HFF-Myc (cell line): ENCODE data around the gene PRR16.
A peak's percentile ranks its signal among the peaks of the same experiment; 100 is the strongest.

Experiments
- DNase-seq: peaks from one replicate; pipeline ENCODE4 v3.0.0-alpha.2; 2011; ENCODE audit warnings: low read depth; ENCODE audit errors: extremely low read depth
- H3K4me3 ChIP-seq: replicated peaks from 2 replicates; pipeline ENCODE4 v1.5.1; 2011; ENCODE audit warnings: low read depth, mild to moderate bottlenecking, control low read depth, low read length
- TF ChIP-seq, protein P1 (sequence below): IDR thresholded peaks from 2 replicates; pipeline ENCODE4 v1.5.1; 2012; ENCODE audit warnings: mild to moderate bottlenecking, low read depth, low read length, control low read depth; ENCODE audit errors: missing control alignments

The PRR16 gene

DNA sequence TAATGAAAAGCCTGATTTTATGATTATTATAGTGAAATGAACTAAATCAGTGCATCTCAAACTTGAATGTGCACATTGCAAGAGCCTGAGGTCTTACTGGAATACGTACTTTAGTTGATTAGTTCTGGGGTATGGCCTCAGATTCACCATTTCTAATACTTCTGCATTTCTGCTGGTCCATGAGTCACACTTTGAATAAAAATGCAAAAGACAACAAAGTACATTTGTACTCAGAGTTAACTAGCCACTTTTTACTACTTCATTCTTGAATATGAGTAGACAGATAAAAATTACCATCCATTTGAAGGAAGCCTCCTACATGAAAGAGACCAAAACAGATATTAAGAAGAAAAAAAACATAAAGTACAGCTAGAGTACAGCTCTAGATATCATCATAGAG is 27.1 kb upstream of the PRR16 start:
- no peak for DNase-seq
- no peak overlapping the region for H3K4me3 ChIP-seq
- TF ChIP-seq, protein P1, sequence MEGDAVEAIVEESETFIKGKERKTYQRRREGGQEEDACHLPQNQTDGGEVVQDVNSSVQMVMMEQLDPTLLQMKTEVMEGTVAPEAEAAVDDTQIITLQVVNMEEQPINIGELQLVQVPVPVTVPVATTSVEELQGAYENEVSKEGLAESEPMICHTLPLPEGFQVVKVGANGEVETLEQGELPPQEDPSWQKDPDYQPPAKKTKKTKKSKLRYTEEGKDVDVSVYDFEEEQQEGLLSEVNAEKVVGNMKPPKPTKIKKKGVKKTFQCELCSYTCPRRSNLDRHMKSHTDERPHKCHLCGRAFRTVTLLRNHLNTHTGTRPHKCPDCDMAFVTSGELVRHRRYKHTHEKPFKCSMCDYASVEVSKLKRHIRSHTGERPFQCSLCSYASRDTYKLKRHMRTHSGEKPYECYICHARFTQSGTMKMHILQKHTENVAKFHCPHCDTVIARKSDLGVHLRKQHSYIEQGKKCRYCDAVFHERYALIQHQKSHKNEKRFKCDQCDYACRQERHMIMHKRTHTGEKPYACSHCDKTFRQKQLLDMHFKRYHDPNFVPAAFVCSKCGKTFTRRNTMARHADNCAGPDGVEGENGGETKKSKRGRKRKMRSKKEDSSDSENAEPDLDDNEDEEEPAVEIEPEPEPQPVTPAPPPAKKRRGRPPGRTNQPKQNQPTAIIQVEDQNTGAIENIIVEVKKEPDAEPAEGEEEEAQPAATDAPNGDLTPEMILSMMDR = no peak

DNA sequence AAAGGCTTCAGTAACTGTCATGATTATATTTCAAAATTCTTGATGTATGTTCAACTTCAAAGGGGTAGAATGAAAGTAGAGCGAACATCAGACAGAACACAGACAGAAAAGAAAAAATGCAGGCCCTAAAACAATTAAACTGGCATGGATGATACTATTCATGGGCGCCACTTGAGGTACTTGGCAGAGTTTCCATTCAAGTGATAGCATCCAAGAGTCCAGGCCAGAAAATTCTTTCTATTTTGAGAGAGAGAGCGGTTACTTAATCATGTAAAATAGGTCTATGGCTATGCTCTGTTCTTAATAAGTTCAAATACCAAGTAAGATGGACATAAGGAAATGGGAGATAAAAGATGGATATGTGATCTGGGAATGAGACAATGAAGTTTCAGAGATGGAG is 21.4 kb upstream of the PRR16 start:
- DNase-seq = no peak
- TF ChIP-seq, protein P1 = no peak
- H3K4me3 ChIP-seq = no peak overlapping the region

DNA sequence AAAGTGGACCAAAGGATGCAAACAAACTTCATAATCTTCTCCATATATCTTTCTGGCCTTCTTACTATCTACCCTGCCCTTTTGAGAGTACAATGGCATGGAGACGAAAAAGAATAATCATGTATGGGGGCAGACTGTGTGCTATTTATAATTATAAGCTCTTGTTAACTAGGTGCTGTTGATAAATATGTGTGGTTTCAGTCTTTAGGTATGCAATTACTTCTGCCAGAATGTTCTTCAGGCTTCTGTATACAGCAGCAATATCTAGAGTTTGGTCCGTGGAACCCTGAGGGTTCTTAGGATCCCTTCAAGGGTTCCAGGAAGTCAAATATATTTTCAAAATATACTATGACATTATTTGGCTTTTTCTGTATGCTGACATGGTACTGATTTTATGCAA is 20.5 kb upstream of the PRR16 start:
- no peak overlapping the region for H3K4me3 ChIP-seq
- TF ChIP-seq, protein P1 = no peak
- DNase-seq = no peak

DNA sequence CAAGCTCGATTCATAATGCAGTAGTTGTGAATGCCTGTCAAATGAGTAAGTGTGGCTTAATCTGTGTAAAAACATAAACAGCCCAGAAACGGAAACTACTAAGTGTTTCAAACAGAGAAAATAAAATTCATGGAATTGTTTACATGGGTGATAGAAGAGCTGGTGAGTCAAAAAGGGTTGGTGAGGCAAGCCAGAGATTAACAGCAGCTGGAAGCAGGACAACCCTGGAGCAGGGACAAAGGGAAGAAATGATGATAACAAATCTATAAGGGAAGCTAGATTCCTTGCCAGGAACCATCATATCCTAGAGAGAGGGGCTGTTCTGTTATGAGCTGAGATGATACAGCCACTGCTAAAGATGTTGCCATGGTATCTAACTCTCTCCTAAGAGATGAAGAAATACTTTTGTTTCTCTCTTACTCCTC is 18.0 kb upstream of the PRR16 start:
- DNase-seq = peak; percentile 65
- H3K4me3 ChIP-seq = no peak overlapping the region
- TF ChIP-seq, protein P1 = no peak

DNA sequence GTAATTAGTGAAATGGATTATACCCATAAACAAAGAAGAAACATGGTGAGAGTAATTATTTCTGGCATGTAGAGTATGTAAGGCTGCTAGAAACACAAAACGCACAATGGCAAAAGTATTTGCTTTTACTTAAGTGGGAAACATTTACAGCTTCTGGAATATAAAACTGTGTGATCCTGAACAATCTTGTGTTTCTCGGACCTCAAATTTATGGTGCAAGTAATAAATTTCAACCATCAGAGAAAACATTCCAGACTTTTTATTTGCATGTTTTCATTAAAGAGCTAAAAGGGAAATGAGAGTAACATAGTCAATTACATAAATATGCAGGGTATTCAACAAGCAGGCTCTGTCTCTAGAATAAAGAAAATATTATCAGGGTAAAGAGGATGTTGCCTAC is 17.2 kb upstream of the PRR16 start:
- TF ChIP-seq, protein P1 = no peak
- no peak overlapping the region for H3K4me3 ChIP-seq
- DNase-seq = no peak

DNA sequence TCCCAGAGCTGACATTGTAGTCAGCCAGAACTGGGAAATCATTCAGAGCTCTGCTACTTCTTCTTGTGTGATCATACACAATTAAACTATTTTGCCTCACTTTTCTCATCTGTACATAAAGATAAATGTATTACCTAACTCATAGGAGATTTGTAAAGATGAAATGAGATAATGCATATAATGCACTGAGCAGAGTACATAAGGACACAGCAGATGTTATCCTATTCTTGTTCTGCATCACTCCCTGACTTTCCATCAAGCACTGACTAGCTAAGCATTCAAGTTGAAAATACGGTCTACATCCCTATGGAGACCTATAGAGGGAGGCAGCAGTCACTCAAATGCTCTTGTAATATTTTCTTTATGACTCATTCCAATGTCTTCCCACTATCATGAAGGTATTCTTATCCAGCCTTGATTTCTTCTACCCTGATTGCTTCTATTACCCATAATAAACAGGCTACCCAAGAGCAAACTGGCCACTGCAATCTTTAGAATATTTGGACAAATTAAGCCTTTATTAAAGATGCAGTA is 16.3 kb upstream of the PRR16 start:
- DNase-seq = no peak
- H3K4me3 ChIP-seq = no peak overlapping the region
- TF ChIP-seq, protein P1 = no peak

DNA sequence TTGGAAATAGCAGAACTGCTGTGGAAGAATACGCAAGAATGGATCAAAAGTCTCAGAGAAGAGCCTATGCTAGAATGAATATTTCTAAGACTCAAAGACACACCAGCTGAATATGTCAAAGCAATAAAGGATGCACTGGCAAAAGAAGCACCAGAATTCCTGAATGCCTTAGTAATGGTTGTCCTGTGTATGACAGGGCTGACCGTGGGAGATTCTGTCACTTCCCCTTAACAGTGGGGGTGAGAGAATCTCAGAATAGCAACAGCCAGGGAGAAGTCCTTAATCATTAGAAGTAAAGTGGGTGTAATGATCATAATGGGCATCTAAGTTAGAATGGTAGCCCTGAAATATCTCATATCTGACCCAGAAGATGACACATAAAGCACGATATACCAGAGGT is 14.6 kb upstream of the PRR16 start:
- TF ChIP-seq, protein P1 = no peak
- no peak for DNase-seq
- H3K4me3 ChIP-seq = no peak overlapping the region
